HG03066 (cell line): ENCODE measurements around the gene ATF7IP2.
"Not testable (repeated sequence)": the region's sequence is repeated elsewhere in the genome, so short reads cannot be mapped to it uniquely, and the experiment has no call there.

Experiments
- ATAC-seq: cut with Tn5 transposase; IDR thresholded peaks from one replicate; pipeline ENCODE4 v1.9.1; 2021; ENCODE audit warnings: low read depth; ENCODE audit not compliant: unreplicated experiment

ATF7IP2 gene

GRCh38 chr16:10447289-10447688 lies 61.4 kb downstream of the ATF7IP2 start:
- no peak for ATAC-seq

GRCh38 chr16:10452208-10453158 lies 66.6 kb downstream of the ATF7IP2 start:
- ATAC-seq = not testable (repeated sequence)

GRCh38 chr16:10453159-10453510 lies 67.3 kb downstream of the ATF7IP2 start:
- ATAC-seq = no peak

- no peak for ATAC-seq
These were observed 80.0 kb downstream of the ATF7IP2 start for GRCh38 chr16:10465821-10466220.

- no peak for ATAC-seq
These were observed 80.5 kb downstream of the ATF7IP2 start for GRCh38 chr16:10466313-10466712.

GRCh38 chr16:10466861-10467260 lies 81.0 kb downstream of the ATF7IP2 start:
- no peak for ATAC-seq

- ATAC-seq = not testable (repeated sequence)
These were observed 90.8 kb downstream of the ATF7IP2 start for GRCh38 chr16:10476636-10477035.

GRCh38 chr16:10480151-10480550 lies 94.3 kb downstream of the ATF7IP2 start:
- ATAC-seq = no peak

GRCh38 chr16:10485159-10485558 lies 99.3 kb downstream of the ATF7IP2 start:
- no peak for ATAC-seq

- no peak for ATAC-seq
These were observed 100.0 kb downstream of the ATF7IP2 start for GRCh38 chr16:10485698-10486382.

GRCh38 chr16:10490141-10490540 lies 104.3 kb downstream of the ATF7IP2 start:
- ATAC-seq = no peak

GRCh38 chr16:10493276-10493675 lies 107.4 kb downstream of the ATF7IP2 start:
- no peak for ATAC-seq

GRCh38 chr16:10494343-10495030 lies 108.6 kb downstream of the ATF7IP2 start:
- no peak for ATAC-seq

GRCh38 chr16:10495031-10495345 lies 109.1 kb downstream of the ATF7IP2 start:
- ATAC-seq = no peak

- no peak for ATAC-seq
These were observed 111.6 kb downstream of the ATF7IP2 start for GRCh38 chr16:10497132-10498101.

GRCh38 chr16:10500582-10500981 lies 114.7 kb downstream of the ATF7IP2 start:
- no peak for ATAC-seq

GRCh38 chr16:10501016-10501607 lies 115.3 kb downstream of the ATF7IP2 start:
- ATAC-seq = no peak

GRCh38 chr16:10502776-10503175 lies 116.9 kb downstream of the ATF7IP2 start:
- no peak for ATAC-seq

- ATAC-seq = no peak
These were observed 118.6 kb downstream of the ATF7IP2 start for GRCh38 chr16:10504404-10504885.

- ATAC-seq = not testable (repeated sequence)
These were observed 119.4 kb downstream of the ATF7IP2 start for GRCh38 chr16:10505286-10505685.
